Tibial nerve (tissue), 4 donors: Measurements from ENCODE around the gene CDH22. TPM values are rescaled to one million over a fixed set of nuclear protein-coding genes. Genes with fewer than 3 reads are reported as not detected.

ENCODE experiments used
- DNase-seq, 2 donors: peaks; one replicate each; pipeline ENCODE4 v3.0.0-alpha.2; 2019; ENCODE audit warnings: low spot score in 2 of 2
- H3K27ac ChIP-seq, 4 donors: fragments of 200-600 bp; sonication (generic) in 3 of 4; one replicate each; pipeline ENCODE4 v1.5.1; 2017 to 2019; ENCODE audit warnings: mild to moderate bottlenecking in 1 of 4
- H3K27me3 ChIP-seq, 2 donors: fragments of 200-600 bp; sonication (generic) in 1 of 2; one replicate each; pipeline versions ENCODE4 v1.5.1 to v1.6.0; 2017 to 2019
- H3K36me3 ChIP-seq, 3 donors: fragments of 200-600 bp; sonication (generic); one replicate each; pipeline ENCODE4 v1.5.1; 2018 to 2019
- H3K4me1 ChIP-seq, 4 donors: fragments of 200-600 bp; sonication (generic) in 3 of 4; one replicate each; pipeline ENCODE4 v1.5.1; 2017 to 2019
- H3K4me3 ChIP-seq, 4 donors: fragments of 200-600 bp; sonication (generic) in 3 of 4; one replicate each; pipeline ENCODE4 v1.5.1; 2017 to 2019; ENCODE audit warnings: mild to moderate bottlenecking in 1 of 4, moderate library complexity in 1 of 4
- H3K9me3 ChIP-seq, 4 donors: fragments of 200-600 bp; sonication (generic) in 3 of 4; one replicate each; pipeline ENCODE4 v1.5.1; 2017 to 2019
- EP300 ChIP-seq, 2 donors: sonication (generic); formaldehyde crosslinking; IDR thresholded peaks; one replicate each; pipeline ENCODE4 v1.6.1; 2017; ENCODE audit warnings: antibody characterized with exemption in 2 of 2, mild to moderate bottlenecking in 1 of 2
- POLR2A ChIP-seq, 2 donors: fragments of 450-650 bp; IDR thresholded peaks; one replicate each; pipeline ENCODE4 v1.6.1; 2017; ENCODE audit warnings: antibody characterized with exemption in 2 of 2, mild to moderate bottlenecking in 2 of 2, moderate library complexity in 2 of 2
- WGBS, 2 donors: methylation state at CpG; one replicate each; pipeline ENCODE4 v1.1.5; 2018; 5-methylcytosine and 5-hydroxymethylcytosine counted together
- total RNA-seq, 4 donors: library from RNA; depleted of rRNA; stranded (reverse); fragments of >200 nt; gene quantifications; one replicate each; pipeline ENCODE4 v1.1.0, GENCODE V29; 2016
- TF ChIP-seq, protein P1 (sequence below), 5 experiments: fragments of 200-600 bp in 3 of 5; fragments of 450-650 bp in 2 of 5; sonication (generic) in 3 of 5; IDR thresholded peaks; one replicate each; pipeline ENCODE4 v1.5.1; 2016 to 2019; ENCODE audit warnings: antibody characterized with exemption in 5 of 5, mild to moderate bottlenecking in 3 of 5, moderate library complexity in 2 of 5

CDH22 gene
- total RNA-seq, 4 donors from 2014 or later = 0.20 to 1.0 (median 0.60) TPM; not detected in 1

DNA sequence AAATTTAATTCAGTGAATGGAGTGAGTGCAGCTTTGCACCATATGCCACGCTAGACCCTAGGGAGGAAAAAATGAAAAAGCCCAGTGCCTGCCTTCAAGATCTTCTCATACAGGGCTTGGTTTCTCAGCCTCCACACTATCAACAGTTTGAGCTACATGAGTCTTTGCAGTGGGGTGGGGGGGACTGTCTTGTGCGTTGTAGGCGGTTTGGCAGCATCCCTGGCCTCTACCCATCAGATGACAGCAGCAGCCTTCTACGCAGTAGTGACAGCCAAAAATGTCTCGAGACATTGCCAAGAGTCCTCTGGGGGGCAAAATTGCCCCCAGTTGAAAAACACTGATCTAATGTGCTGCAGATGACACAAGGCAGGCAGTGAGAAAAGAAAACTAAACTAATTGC is 6.2 kb downstream of the CDH22 start:
- DNase-seq = no peak
- WGBS, 2 donors = 86 to 91% methylated on average over 5 of the region's 5 CpGs
- H3K27ac ChIP-seq = no peak overlapping the region
- no peak overlapping the region for H3K4me3 ChIP-seq
- H3K4me1 ChIP-seq = peaks cover 0 to 5% (median under 1%) of the 10 kb centered on the region in 4 donors
- H3K27me3 ChIP-seq = peaks cover 0 to 82% of the 10 kb centered on the region in 2 donors
- H3K36me3 ChIP-seq = no peaks in the 10 kb centered on the region
- no peaks in the 10 kb centered on the region for H3K9me3 ChIP-seq
- TF ChIP-seq, protein P1, sequence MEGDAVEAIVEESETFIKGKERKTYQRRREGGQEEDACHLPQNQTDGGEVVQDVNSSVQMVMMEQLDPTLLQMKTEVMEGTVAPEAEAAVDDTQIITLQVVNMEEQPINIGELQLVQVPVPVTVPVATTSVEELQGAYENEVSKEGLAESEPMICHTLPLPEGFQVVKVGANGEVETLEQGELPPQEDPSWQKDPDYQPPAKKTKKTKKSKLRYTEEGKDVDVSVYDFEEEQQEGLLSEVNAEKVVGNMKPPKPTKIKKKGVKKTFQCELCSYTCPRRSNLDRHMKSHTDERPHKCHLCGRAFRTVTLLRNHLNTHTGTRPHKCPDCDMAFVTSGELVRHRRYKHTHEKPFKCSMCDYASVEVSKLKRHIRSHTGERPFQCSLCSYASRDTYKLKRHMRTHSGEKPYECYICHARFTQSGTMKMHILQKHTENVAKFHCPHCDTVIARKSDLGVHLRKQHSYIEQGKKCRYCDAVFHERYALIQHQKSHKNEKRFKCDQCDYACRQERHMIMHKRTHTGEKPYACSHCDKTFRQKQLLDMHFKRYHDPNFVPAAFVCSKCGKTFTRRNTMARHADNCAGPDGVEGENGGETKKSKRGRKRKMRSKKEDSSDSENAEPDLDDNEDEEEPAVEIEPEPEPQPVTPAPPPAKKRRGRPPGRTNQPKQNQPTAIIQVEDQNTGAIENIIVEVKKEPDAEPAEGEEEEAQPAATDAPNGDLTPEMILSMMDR (IDR thresholded peaks at IDR 0.05) = no peak
- TF ChIP-seq POLR2A (IDR thresholded peaks at IDR 0.05) = no peak
- no peak for TF ChIP-seq EP300 (IDR thresholded peaks at IDR 0.05)

DNA sequence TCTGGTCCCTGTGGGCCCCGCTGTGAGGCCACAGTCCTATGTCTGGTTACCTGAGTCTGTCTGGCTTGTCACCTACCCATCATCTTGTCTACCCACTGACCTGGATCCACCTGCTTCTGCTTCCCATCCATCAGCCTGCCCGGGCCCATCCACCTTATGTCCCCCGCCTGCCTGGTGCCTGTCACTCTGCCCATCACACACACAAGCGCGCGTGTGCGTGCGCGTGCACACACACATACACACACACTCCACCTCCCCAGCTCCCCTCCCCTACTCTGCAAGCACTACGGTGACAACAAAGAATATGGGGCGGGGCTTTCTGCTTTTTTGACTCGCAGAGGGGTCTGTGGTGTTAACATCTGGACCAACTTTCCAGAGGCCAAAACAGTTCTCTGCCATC is 8.0 kb downstream of the CDH22 start:
- 77 to 79% methylated on average over 12 of the region's 12 CpGs for WGBS, 2 donors
- Histone ChIP-seq H3K4me1 (no peaks in the 10 kb centered on the region), H3K36me3 (no peaks in the 10 kb centered on the region), H3K9me3 (no peaks in the 10 kb centered on the region), H3K27me3 (peaks cover 0 to 81% of the 10 kb centered on the region in 2 donors), H3K27ac (no peak overlapping the region), H3K4me3 (no peak overlapping the region)
- TF ChIP-seq EP300 (IDR thresholded peaks at IDR 0.05) (no peak), POLR2A (IDR thresholded peaks at IDR 0.05) (no peak)
- TF ChIP-seq, protein P1 (IDR thresholded peaks at IDR 0.05) = no peak
- no peak for DNase-seq

GRCh38 chr20:46299078-46299477 is 9.2 kb downstream of the CDH22 start:
- Histone ChIP-seq H3K36me3 (no peaks in the 10 kb centered on the region), H3K27ac (no peak overlapping the region), H3K4me3 (no peak overlapping the region), H3K9me3 (no peaks in the 10 kb centered on the region), H3K27me3 (peaks cover 0 to 80% of the 10 kb centered on the region in 2 donors), H3K4me1 (no peaks in the 10 kb centered on the region)
- TF ChIP-seq EP300 (IDR thresholded peaks at IDR 0.05) (no peak), POLR2A (IDR thresholded peaks at IDR 0.05) (no peak)
- TF ChIP-seq, protein P1 (IDR thresholded peaks at IDR 0.05) = no peak
- 55 to 57% methylated on average over 7 of the region's 7 CpGs for WGBS, 2 donors
- no peak for DNase-seq

DNA sequence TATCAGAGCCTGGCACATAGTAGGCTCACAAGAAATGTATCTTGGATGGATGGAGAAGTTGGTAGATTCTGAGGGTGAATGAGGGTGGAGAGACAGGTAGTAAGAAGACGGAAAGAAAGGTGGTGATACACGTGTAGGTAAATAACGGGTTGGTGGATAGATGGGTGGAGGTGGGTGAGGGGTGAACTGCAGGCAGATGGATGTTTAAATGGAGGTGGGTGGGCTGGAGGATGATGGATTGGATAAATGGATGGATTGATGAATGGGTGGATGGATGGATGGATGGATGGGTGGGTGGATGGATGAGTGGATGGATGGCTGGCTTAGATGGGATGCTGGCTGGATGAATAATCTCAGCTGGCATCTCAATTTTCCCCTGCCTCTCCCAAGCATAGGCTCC is 9.9 kb downstream of the CDH22 start:
- no peak overlapping the region for H3K4me3 ChIP-seq
- H3K36me3 ChIP-seq = no peaks in the 10 kb centered on the region
- DNase-seq = no peak
- no peak overlapping the region for H3K27ac ChIP-seq
- no peaks in the 10 kb centered on the region for H3K4me1 ChIP-seq
- H3K9me3 ChIP-seq = no peaks in the 10 kb centered on the region
- 82 to 91% methylated on average over 3 of the region's 3 CpGs for WGBS, 2 donors
- peaks cover 0 to 80% of the 10 kb centered on the region in 2 donors for H3K27me3 ChIP-seq
- TF ChIP-seq, protein P1 (IDR thresholded peaks at IDR 0.05) = no peak
- no peak for TF ChIP-seq POLR2A (IDR thresholded peaks at IDR 0.05)
- no peak for TF ChIP-seq EP300 (IDR thresholded peaks at IDR 0.05)

GRCh38 chr20:46296526-46297250 is 11.6 kb downstream of the CDH22 start:
- Histone ChIP-seq H3K4me1 (no peaks in the 10 kb centered on the region), H3K27ac (no peak overlapping the region), H3K27me3 (peaks cover 0 to 78% of the 10 kb centered on the region in 2 donors), H3K36me3 (no peaks in the 10 kb centered on the region), H3K4me3 (no peak overlapping the region), H3K9me3 (no peaks in the 10 kb centered on the region)
- no peak for DNase-seq
- TF ChIP-seq EP300 (IDR thresholded peaks at IDR 0.05) (no peak), POLR2A (IDR thresholded peaks at IDR 0.05) (no peak)
- TF ChIP-seq, protein P1 (IDR thresholded peaks at IDR 0.05) = no peak
- WGBS, 2 donors = 54 to 55% methylated on average over 10 to 12 of the region's 12 CpGs
